ENCODE results near the gene TTC21B. TPM values are rescaled to one million over a fixed set of nuclear protein-coding genes. Genes with fewer than 3 reads are reported as not detected.
"Not testable (repeated sequence)": the region's sequence is repeated elsewhere in the genome, so short reads cannot be mapped to it uniquely, and the experiment has no call there.

The TTC21B gene
- total RNA-seq: 15.7 and 33.5 TPM in 2 replicates

DNA sequence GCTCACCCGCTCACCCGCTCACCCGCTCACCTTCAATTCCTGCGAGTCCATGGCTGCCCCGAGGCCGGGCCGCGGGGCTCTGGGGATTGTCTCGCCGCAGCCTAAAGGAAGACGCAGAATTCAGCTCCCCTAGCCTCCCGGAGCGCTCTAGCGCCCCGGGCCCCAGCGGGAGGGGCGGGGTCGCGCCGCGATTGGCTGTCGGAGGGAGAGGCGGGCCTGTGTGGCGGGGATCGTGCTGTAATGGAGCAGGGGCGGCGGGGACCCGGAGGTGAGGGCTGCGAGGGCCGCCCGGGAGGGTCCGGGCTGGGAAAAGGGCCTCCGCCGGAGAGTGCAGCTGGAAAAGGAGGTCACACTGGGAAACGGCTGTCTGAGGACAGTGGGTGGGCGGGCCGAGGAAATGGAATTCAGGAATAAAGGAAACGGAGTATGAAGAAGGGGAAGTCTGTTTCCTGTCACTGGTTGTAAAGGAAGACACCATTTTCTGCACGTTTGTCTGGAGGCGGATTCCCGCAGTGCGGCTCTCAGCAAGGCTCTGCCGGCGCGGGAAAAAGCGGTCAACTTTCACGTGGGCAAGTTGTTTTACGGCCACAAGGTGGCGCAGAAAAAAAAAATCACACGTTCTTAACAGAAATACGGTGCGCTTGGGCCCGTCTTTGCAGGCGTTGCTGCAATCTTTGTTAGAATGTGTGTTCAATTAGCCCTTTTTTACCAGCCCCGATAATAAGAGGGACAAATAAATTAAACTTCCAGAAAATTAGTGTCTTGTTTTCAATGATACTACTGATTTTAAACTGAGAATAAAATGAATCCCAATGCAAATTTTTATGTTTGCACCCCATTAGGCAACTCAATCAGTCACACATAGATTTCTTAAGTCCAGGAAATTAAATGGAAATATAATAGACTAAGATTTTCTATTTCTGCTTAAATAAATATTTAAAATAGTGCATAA is at the start of gene TTC21B:
TTC21B (minus strand) TSS at position 122 of the 952 bp plus-strand sequence; CDS start at position 51, 71 bp downstream.
- peak; percentile 96 to 97 for DNase-seq (ENCODE audit: low read depth in 2 of 2)

DNA sequence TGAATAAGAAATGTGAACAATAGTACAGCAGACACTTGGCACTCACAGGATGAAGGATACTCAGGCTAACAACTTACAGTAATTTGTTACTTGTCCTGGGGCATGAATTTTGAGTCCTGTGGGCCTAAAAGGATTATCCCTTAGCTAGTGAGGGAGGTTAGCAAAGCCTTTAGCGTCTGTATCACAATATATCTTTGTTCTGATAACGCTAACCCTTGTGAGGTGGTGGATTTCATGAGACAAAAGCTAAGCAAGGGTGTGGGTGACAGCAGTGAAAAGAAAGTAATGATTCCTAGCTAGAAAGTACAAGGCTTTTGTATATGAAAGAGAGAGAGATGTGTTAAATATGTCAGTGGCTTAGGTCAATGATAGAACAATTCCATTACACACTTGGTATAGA is 46.8 kb upstream of the TTC21B start:
- DNase-seq (ENCODE audit: low read depth in 2 of 2): no peak

DNA sequence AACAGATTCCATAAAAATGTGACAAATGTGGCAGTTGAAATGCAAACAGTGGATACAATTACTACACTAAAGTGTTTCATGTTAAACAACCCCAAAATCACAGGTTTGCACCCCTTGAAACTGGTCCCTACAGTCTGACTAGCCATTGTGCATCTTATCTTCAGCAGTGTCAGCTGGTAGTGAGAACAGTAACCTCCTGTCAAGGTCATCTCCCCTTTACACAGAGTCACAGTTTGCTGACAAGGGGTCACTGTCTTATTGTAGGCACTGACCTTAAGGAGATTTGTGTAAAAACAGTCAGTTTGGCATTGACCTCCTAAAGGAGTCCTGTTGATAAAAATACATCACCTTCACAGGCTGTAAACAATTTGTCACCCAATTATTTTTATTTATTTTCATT is 37.3 kb upstream of the TTC21B start:
- no peak for DNase-seq (ENCODE audit: low read depth in 2 of 2)

DNA sequence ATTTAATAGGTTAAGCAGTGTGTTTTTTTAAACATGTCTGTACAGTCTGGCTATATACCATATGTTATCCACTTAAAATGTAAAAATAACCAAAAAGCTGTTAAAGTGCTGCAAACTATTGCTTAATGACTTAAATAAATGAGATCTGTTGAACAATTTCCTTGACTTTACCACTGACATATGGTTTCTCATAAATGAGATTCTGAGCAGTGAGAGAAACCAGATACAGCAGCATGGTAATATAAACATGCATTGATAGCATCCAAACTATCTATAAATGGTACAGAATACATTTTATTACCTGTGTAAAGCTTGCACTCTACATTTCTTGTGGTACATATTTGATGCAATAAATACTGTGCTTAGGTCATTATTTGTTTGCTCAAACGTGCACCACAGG is 36.3 kb upstream of the TTC21B start:
- no peak for DNase-seq (ENCODE audit: low read depth in 2 of 2)

DNA sequence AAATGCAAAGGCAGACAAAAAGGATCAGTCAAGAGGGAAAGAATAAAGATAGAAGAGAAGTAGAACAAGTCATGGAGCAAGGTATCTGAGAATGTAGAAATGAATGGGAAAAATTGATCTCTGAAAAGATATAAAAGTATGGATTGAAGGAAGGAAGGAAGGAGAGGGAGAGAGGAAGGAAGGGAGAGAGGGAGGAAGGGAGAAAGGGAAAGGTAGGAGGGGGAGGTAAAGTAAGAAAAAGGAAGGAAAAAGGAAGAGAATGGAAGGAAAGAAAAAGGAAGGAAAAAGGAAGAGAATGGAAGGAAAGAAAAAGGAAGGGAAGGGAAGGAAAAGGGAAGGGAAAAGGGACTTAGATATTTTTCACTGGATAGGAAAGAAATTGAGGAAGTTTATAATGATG is 31.5 kb upstream of the TTC21B start:
- no peak for DNase-seq (ENCODE audit: low read depth in 2 of 2)

DNA sequence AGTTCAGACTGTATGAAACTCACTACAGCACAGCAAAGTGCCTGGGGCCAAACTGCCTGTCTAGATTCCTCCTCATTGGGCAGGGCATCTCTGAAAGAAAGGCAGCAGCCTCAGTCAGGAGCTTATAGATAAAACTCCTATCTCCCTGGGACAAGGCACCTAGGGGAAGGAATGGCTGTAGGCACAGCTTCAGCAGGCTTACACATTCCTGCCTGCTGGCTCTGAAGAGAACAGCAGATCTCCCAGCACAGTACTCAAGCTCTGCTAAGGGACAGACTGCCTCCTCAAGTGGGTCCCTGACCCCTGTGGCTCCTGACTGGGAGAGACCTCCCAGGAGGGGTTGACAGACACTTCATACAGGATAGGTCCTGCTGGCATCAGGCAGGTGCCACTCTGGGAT is 18.6 kb upstream of the TTC21B start:
- not testable (repeated sequence) for DNase-seq (ENCODE audit: low read depth in 2 of 2)

DNA sequence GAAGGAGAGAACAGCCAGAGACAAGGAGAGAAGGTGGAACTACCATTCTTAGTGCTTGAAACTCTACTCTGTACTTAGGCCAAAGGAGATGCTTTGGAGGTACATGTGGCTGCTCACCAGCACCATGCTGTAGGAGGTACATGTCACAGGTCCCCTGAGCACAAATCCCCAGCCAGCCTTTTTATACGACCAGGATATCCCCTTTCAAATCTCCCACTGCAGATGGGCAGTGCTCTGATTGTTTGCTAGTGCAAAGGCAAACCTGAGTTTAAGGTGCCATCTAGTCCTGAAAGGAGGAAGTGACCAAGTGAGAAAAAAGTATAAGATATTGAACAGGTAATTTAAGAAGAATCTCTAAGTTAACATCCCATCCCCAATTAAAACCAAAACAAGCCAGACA is 17.1 kb upstream of the TTC21B start:
- DNase-seq (ENCODE audit: low read depth in 2 of 2): no peak

DNA sequence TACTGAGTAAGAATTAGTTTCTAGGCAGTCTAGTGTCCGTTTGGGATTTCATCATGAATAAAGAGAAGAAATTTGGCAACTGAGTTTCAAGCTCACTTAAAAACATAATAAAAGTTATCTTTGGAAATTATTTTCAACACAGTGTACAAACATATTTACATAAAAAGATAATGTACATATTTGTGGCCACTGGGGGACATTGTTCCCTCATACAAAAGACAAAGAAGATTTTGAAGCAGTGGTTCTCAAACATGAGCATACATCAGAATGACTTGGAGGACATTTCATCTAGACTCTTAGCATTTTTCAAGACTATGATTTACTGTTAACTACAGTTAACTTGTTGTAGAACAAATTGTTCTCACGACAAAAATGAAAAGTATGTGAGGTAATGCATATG is 15.7 kb upstream of the TTC21B start:
- peak in 1 of 2 donors; percentile 39 for DNase-seq (ENCODE audit: low read depth in 2 of 2)

DNA sequence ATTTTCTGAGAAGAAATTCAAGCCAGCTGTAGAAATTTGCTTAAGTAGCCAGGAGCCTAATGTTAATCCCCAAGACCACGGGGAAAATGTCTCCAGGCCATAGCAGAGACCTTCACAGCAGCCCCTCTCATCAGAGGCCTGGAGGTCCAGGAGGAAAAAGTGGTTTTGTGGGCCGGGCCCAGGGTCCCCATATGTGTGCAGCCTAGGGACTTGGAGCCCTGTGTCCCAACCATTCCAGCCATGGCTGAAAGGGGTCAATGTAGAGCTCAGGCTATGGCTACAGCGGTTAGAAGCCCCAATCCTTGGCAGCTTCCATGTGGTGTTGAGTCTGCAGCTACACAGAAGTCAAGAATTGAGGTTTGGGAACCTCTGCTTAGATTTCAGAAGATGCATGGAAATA is 14.2 kb upstream of the TTC21B start:
- DNase-seq (ENCODE audit: low read depth in 2 of 2): no peak

DNA sequence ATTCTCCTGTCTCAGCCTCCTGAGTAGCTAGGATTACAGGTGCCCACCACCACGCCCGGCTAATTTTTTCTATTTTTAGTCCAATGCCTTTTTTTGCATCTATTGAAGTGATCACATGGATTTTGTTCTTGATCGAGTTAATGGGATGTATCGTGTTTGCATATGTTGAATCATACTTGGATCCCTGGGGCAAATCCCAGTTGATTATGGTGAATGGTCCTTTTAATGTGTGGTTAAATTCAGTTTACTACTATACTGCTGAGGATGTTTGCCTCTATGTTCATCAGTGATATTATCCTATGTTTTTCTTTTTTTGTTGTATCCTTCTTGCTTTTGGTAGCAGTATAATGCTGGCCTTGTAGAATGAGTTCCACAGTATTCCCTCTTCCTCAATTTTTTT is 8.2 kb upstream of the TTC21B start:
- DNase-seq (ENCODE audit: low read depth in 2 of 2): no peak

DNA sequence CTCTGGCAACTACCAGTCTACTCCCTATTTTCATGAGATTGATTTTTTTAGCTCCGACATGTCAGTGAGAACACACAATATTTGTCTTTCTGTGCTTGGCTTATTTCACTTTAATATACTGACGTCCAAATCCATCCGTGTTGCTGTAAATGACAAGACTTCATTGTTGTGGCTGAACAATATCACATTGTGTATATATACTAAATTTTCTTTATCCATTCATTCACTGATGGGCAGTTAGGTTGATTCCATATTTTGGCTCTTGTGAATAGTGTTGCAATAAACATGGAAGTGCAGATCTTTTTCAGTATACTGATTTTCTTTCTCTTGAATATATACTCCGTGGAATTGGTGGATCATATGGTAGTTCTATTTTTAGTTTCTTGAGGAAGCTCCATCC is 5.8 kb upstream of the TTC21B start:
- no peak for DNase-seq (ENCODE audit: low read depth in 2 of 2)

DNA sequence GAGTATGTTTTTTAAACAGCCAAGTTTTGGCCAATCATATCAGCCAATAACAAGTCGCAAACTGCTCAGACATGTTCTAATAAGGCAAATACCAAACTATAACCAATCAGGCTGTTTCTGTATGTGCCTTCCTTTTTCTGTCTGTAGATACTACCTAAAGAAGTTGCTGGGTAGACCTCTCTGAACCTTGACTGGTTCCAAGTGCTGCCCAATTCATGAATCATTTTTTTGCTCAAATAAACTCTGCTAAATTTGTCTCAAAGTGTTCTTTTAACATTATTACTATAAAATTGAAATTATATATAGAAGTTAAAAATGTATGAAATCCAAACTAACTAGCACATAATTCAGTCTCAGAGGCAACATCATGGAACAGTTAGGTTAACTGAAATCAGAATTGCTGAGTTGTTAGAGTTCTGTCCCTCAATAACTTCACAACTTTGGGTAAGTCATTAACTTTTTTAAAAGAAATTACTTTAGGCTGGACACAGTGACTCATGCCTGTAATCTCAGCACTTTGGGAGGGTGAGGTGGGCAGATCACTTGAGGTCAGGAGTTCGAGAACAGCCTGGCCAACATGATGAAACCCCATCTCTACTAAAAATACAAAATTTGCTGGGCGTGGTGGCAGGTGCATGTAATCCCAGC is 4.9 kb upstream of the TTC21B start:
- no peak for DNase-seq (ENCODE audit: low read depth in 2 of 2)

DNA sequence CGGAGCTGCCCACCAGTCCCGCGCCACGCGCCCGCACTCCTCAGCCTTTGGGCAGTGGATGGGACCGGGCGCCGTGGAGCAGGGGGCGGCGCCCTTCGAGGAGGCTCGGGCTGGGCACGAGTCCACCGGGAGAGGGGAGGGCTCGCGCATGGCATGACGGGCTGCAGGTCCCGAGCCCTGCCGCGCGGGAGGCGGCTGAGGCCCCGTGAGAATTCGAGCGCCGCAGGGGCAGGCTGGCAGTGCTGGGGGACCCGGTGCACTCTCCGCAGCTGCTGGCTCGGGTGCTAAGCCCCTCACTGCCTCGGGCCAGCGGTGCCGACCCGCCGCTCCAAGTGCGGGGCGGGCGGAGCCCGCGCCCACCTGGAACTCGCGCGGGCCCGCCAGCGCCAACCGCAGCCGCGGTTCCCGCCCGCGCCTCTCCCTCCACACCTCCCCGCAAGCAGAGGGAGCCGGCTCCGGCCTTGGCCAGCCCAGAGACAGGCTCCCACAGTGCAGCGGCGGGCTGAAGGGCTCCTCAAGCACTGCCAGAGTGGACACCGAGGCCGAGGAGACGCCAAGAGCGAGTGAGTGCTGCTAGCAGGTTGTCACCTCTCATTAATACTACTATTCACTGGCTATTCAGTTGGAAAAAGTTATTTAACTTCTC is 3.6 kb upstream of the TTC21B start:
- no peak for DNase-seq (ENCODE audit: low read depth in 2 of 2)

DNA sequence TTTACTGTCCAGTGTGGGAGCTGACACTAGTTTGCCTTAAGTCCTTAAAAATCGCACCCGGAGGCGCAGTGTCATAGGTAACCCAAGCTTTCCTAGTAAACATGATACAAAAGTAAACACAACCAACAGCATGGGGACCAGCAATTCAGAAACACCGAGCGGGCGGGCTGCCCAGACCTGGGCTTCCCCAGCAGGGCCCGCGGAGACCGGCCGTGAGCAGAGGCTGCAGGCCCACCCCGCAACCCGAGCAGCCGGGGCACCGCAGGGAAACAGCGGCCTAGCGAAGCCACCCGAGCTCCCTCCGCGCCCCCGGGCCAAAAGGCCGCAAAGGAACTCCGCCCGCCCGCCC is 296 bp downstream of the TTC21B start:
- DNase-seq (ENCODE audit: low read depth in 2 of 2): no peak

DNA sequence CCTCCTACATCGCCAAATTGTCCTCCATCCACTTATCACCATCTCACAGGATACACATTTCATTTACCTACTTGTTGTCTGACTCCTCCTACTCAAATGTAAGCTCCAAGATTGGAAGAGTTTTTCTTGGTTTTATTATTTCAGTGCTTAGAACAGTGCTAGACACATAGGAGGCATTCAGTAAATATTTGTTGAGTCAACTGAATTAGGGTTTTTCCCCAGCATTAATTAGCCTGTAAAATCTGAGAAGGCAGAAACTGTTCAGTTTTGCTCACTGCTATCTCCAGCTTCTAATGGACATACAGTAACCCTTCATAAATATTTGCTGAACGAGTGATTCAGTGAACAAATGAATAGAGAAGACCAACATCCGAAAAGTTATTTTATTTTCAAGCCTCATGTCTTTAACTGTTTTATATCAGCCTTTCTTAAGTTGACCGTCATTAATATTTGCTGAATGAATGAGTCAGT is 800 bp downstream of the TTC21B start:
- DNase-seq (ENCODE audit: low read depth in 2 of 2): peak; percentile 12 to 23

DNA sequence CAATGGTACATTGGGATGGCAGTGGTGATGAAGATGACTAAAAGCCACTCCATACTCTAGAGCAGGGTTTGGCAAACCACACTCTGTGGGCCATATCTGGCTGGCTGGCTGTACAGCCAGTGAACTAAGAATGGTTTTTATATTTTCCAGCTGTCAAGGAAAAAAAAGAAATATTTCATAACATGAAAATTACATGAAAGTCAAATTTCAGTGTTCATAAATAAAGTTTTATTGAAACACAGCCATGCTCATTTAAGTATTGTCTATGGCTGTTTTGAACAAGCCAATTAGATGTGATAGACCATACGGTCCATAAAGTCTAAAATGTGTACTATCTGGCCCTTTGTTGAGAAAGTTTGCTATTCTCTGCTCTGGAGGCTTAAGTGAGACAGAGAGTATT is 1.5 kb downstream of the TTC21B start:
- no peak for DNase-seq (ENCODE audit: low read depth in 2 of 2)

DNA sequence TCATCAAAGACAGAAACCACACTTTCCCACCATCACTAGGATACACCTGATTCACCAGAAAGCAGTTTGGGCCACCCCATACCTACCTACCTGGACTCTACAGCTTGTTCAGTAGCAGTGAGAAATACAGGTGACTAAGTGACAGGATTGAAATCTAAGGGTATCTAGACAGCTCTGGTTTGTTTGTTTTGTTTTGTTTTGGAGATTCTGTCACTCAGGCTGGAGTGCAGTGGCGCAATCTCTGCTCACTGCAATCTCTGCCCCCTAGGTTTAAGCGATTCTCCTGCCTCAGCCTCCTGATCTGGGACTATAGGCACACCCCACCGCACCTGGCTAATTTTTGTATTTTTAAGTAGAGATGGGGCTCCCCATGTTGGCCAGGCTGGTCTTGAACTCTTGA is 3.1 kb downstream of the TTC21B start:
- DNase-seq (ENCODE audit: low read depth in 2 of 2): no peak

DNA sequence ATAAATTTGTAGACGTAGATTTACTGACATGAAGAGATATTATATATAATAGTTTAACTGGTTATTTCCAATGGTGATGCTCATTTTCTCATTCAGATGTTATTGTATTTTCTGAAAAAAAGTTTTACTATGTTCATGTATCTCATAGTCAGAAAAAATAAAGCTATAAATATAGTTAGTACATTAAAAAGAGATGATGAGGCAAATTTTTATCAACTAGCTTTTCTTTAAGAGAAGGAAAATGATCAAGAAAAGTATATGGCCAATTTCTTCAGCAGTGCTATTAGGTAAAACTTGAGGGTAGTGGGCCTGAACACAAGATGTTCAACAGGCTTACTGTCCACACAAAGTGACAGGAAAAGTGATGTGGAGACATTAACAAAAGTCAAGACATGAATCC is 11.7 kb downstream of the TTC21B start:
- no peak for DNase-seq (ENCODE audit: low read depth in 2 of 2)

DNA sequence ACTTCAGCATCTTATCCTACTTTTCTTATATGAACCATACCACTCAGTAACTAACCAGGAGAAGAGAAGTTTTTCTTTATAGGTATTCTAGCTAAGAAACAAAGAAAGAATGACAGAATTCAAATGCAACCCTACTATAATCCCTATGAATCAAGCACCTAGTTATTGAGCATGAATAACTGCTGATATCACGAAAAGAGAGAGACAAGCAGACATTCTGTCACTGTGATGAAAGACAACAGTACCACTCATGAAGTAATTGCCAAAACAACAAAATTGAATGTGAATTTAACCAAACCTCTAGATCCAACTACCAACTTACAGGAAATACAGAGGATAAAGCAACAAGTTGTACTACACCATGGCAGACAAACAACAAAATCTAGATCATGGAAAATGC is 15.3 kb downstream of the TTC21B start:
- no peak for DNase-seq (ENCODE audit: low read depth in 2 of 2)

DNA sequence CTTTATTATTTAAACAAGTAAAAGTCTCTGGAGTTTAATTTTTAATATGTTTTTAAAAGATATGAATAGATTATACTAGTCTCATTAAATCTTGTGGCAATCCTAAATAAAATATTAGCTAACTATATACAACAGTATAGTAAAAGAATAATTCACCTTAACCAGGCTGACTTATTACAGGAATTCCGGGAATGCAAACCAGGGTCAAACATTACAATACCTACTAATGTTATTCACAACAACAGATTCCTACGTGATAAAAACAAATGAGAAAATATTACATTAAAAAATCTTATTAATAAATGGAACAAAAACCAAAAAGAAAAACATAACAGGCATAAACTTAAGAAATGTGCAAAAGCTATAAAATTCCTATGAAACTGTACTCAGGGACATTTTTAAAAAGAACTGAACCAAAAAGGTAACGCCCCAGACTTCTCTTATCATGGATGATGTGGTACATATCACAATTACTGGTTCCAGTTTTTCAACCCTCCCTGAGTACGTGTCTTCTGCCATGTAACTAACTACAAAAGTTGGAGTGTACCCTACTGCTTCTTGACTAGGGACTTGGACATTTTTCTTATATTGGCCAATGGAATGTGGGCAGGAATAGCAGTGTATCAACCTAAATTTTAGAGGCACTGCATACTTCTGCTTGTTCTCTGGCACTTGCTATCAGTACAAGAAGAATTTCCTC is 20.2 kb downstream of the TTC21B start:
- DNase-seq (ENCODE audit: low read depth in 2 of 2): peak in 1 of 2 donors; percentile 31

DNA sequence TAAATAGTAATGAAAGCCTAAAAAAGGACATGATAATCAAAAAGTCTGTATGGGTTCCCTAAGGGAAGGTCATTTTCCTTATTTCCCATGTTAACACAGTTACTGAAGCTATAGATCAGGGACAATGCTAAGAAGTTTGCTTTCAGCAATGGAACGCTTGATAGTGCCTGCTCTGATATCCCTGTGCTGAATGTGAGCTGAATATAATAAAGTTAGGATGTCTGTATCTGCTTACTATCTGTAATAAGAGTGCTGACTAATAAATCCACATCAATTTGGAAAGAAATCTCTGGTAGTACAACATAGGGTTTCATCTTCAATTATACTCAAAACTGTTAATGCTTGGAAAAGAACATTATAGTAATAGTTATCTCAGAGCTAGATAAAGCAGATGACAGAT is 25.8 kb downstream of the TTC21B start:
- no peak for DNase-seq (ENCODE audit: low read depth in 2 of 2)

DNA sequence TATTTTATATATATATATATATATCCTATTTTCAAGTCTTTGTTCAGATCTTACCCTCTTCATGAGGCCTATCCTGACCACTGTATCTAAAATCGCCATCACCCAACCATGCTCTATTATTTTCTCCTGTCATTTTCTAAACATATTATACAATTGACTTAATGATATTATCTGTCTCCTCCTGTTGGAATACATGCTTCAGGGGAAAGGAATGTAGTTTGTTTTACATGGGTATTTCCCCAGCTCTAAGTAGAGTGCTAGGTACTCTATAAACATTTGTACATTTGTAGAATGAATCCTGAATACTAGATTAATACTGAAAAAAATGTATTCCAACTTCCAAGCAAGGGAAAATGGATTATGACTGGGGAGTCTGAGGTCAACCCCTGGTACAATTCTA is 26.2 kb downstream of the TTC21B start:
- DNase-seq (ENCODE audit: low read depth in 2 of 2): peak in 1 of 2 donors; percentile 14

All from lung microvascular endothelial cell (primary cell).